Upper lobe of left lung (tissue), 4 donors: Measurements from ENCODE around the gene HSD17B11.

Experiments used
- CTCF ChIP-seq, 6 experiments: fragments of 450-650 bp in 4 of 6; fragments of 200-600 bp in 2 of 6; sonication (generic) in 2 of 6; IDR thresholded peaks; one replicate each; pipeline ENCODE4 v1.5.1; 2016 to 2019; ENCODE audit warnings: antibody characterized with exemption in 6 of 6
- EP300 ChIP-seq, 4 donors: sonication (generic); formaldehyde crosslinking; IDR thresholded peaks; one replicate each; pipeline ENCODE4 v1.5.1; 2017; ENCODE audit warnings: antibody characterized with exemption in 4 of 4, control low read depth in 2 of 4
- POLR2A ChIP-seq, 4 donors: fragments of 450-650 bp; IDR thresholded peaks; one replicate each; pipeline ENCODE4 v1.5.1; 2016 to 2017; ENCODE audit warnings: antibody characterized with exemption in 4 of 4, mild to moderate bottlenecking in 2 of 4
- POLR2AphosphoS5 ChIP-seq, 2 donors: sonication (generic); formaldehyde crosslinking; IDR thresholded peaks; one replicate each; pipeline ENCODE4 v1.5.1; 2017; ENCODE audit warnings: antibody characterized with exemption in 2 of 2

GRCh38 chr4:87353592-87353991 lies 37.4 kb downstream of the HSD17B11 start:
- TF ChIP-seq POLR2AphosphoS5 (IDR thresholded peaks at IDR 0.05) (no peak), CTCF (IDR thresholded peaks at IDR 0.05) (peak in 5 of 6 experiments; percentile 40 to 55 (median 51)), POLR2A (IDR thresholded peaks at IDR 0.05) (no peak), EP300 (IDR thresholded peaks at IDR 0.05) (no peak)
